ENCODE data around the gene GFI1.

DNA sequence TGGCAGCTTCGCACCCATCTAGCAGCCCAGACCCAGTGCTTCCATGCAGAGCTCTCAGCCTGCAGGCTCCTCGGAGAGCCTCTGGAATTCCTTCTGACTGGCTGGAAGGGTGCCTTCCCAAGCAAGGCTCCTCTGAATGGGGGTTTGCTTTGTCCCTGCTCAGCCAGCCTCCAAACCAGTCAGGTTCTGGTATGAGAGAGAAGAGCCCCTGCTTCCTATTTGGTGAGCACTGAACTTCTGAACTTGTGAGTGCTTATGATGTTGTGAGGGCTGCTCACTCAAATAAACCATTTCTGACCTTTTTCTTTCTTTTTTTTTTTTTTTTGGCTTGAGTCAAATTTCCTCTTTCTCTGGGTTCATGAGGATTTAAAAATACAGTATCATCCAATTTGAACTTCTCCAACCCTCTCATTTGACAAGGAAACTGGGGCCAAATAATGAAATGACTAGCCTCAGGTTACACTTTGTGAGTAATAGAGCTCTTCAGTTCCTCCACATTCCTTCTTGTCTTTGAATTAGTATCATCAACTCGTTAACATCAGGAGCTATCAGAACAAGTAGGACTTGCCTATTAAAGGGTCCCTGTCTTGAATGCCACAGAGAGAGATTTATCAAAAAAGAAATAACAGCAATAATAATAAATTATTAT, 39.6 kb downstream of the GFI1 start:
- TF ChIP-seq TAF1 (IDR thresholded peaks at IDR 0.05; ENCODE audit: borderline replicate concordance, low read depth, low read length) (no peak), POLR2AphosphoS5 (IDR thresholded peaks at IDR 0.05; ENCODE audit: low read depth, low read length) (no peak), POLR2A (IDR thresholded peaks at IDR 0.05; ENCODE audit: low read depth, low read length) (no peak)

All from GM12892 (cell line).